Upper lobe of left lung (tissue), 4 donors: ENCODE results near the gene TREML2.

Experiments
- EP300 ChIP-seq, 4 donors: sonication (generic); formaldehyde crosslinking; IDR thresholded peaks; one replicate each; pipeline ENCODE4 v1.5.1; 2017; ENCODE audit warnings: antibody characterized with exemption in 4 of 4, control low read depth in 2 of 4
- POLR2A ChIP-seq, 4 donors: fragments of 450-650 bp; IDR thresholded peaks; one replicate each; pipeline ENCODE4 v1.5.1; 2016 to 2017; ENCODE audit warnings: antibody characterized with exemption in 4 of 4, mild to moderate bottlenecking in 2 of 4
- TF ChIP-seq, protein P1 (sequence below), 6 experiments: fragments of 450-650 bp in 4 of 6; fragments of 200-600 bp in 2 of 6; sonication (generic) in 2 of 6; IDR thresholded peaks; one replicate each; pipeline ENCODE4 v1.5.1; 2016 to 2019; ENCODE audit warnings: antibody characterized with exemption in 6 of 6

DNA sequence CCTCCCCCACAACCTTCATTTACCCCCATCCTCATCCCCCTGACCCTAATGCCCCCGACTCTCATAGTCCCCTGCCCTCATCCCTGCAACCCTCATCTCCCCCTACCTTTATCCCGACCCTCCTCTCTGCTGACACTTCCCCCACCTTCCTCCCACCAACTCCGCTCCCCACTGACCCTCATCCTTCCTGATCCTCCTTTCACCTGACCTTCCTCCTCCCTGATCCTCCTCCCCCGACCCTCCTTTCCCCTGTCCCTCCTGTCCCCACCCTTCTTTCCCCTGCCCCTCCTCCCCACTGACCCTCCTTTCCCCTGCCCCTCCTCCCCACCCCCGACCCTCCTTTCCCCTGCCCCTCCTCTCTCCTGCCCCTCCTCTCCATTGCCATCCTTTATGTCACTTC lies 7.1 kb downstream of the TREML2 start:
- TF ChIP-seq, protein P1, sequence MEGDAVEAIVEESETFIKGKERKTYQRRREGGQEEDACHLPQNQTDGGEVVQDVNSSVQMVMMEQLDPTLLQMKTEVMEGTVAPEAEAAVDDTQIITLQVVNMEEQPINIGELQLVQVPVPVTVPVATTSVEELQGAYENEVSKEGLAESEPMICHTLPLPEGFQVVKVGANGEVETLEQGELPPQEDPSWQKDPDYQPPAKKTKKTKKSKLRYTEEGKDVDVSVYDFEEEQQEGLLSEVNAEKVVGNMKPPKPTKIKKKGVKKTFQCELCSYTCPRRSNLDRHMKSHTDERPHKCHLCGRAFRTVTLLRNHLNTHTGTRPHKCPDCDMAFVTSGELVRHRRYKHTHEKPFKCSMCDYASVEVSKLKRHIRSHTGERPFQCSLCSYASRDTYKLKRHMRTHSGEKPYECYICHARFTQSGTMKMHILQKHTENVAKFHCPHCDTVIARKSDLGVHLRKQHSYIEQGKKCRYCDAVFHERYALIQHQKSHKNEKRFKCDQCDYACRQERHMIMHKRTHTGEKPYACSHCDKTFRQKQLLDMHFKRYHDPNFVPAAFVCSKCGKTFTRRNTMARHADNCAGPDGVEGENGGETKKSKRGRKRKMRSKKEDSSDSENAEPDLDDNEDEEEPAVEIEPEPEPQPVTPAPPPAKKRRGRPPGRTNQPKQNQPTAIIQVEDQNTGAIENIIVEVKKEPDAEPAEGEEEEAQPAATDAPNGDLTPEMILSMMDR (IDR thresholded peaks at IDR 0.05), result no peak
- no peak for TF ChIP-seq EP300 (IDR thresholded peaks at IDR 0.05)
- no peak for TF ChIP-seq POLR2A (IDR thresholded peaks at IDR 0.05)
